K562 (cell line): ENCODE measurements around the gene PDE1A. TPM values are rescaled to one million over a fixed set of nuclear protein-coding genes. Genes with fewer than 3 reads are reported as not detected.

ENCODE experiments used
- ATAC-seq: fragments of 200-7000 bp; cut with Tn5 transposase; 3 replicates; pipeline ENCODE4 v1.9.1; 2020; ENCODE audit warnings: moderate library complexity
- BruUV-seq: library from RNA; stranded (reverse); fragments of 400-500 nt; replicated peaks from 2 replicates; lab custom pipeline; 2021; lab: Mats Ljungman, UMichigan
- CTCF ChIA-PET: fragments of 300-600 bp; formaldehyde crosslinking; extraction: SDS; loops from one replicate; lab custom pipeline; 2021; ENCODE audit warnings: low intra/inter-chr PET ratio; lab: Yijun Ruan, JAX
- POLR2A ChIA-PET: fragments of 300-600, 350-650 bp; sonication (Branson Sonifier 250); formaldehyde crosslinking; extraction: SDS; loops from one replicate; lab custom pipeline; 2021; ENCODE audit warnings: antibody characterized with exemption, inconsistent platforms; lab: Yijun Ruan, JAX
- DNase-seq, 4 experiments: peaks; one replicate each; pipeline versions ENCODE4 v3.0.0 to v3.0.0-alpha.2; 2011 to 2018; ENCODE audit warnings: low spot score in 3 of 4, mixed read lengths in 3 of 4; ENCODE audit errors: extremely low read depth in 1 of 4
- FAIRE-seq: peaks from 2 replicates; lab custom pipeline; 2011; peaks lifted over from hg19 to GRCh38; lab: Jason Lieb, UNC
- H2AFZ ChIP-seq: 2 replicates; pipeline ENCODE4 v1.6.0; 2011; ENCODE audit warnings: low read depth, low read length, control low read depth, inconsistent platforms
- H3K27ac ChIP-seq: fragments of 200-600 bp; 3 replicates; pipeline ENCODE4 v1.8.0; 2011; ENCODE audit warnings: low read depth, mild to moderate bottlenecking, control low read depth, inconsistent platforms, low read length, moderate library complexity, mixed read lengths; ENCODE audit errors: extremely low read depth
- H3K27me3 ChIP-seq, 2 experiments: fragments of 300-600 bp in 1 of 2; 2 replicates in 1 of 2; 3 replicates in 1 of 2; pipeline versions ENCODE4 v1.6.0 to v1.8.0; 2011; ENCODE audit warnings: inconsistent platforms in 2 of 2, low read length in 2 of 2, mild to moderate bottlenecking in 1 of 2, mixed read lengths in 1 of 2, moderate library complexity in 1 of 2; ENCODE audit not compliant: control insufficient read depth in 2 of 2, insufficient read depth in 2 of 2
- H3K36me3 ChIP-seq: fragments of 300-600 bp; 3 replicates; pipeline ENCODE4 v1.8.0; 2011; ENCODE audit warnings: mild to moderate bottlenecking, low read length, inconsistent platforms; ENCODE audit not compliant: control insufficient read depth, insufficient read depth
- H3K4me1 ChIP-seq, 2 experiments: fragments of 200-600 bp in 1 of 2; replicated peaks in 1 of 2; 2 replicates in 1 of 2; 3 replicates in 1 of 2; pipeline versions ENCODE4 v1.5.1 to v1.8.0; 2011; ENCODE audit warnings: inconsistent platforms in 2 of 2, low read length in 2 of 2, mild to moderate bottlenecking in 1 of 2, mixed read lengths in 1 of 2, moderate library complexity in 1 of 2; ENCODE audit not compliant: control insufficient read depth in 2 of 2, insufficient read depth in 2 of 2
- H3K4me2 ChIP-seq: 2 replicates; pipeline ENCODE4 v1.6.1; 2011; ENCODE audit warnings: low read length, control low read depth, inconsistent platforms, mixed read lengths; ENCODE audit not compliant: insufficient read depth
- H3K4me3 ChIP-seq: fragments of 200-600 bp; sonication (generic), shearing (Covaris generic); 2 replicates; pipeline ENCODE4 v1.5.1; 2016; ENCODE audit warnings: control low read depth, inconsistent platforms
- H3K79me2 ChIP-seq: fragments of 200-600 bp; 3 replicates; pipeline ENCODE4 v1.8.0; 2011; ENCODE audit warnings: low read length, inconsistent platforms; ENCODE audit not compliant: control insufficient read depth, insufficient read depth
- H3K9ac ChIP-seq, 2 experiments: 2 replicates each; pipeline versions ENCODE4 v1.6.0 to v1.6.1; 2011; ENCODE audit warnings: low read depth in 2 of 2, low read length in 2 of 2, control low read depth in 1 of 2, inconsistent platforms in 1 of 2, mild to moderate bottlenecking in 1 of 2, mixed read lengths in 1 of 2; ENCODE audit not compliant: insufficient read depth in 1 of 2
- H3K9me1 ChIP-seq: one replicate; pipeline ENCODE4 v1.6.0; 2011; ENCODE audit warnings: inconsistent platforms, mild to moderate bottlenecking, low read length, moderate library complexity; ENCODE audit not compliant: control insufficient read depth, insufficient read depth
- H3K9me3 ChIP-seq: replicated peaks from 2 replicates; pipeline ENCODE4 v1.5.1; 2011; ENCODE audit warnings: low read depth, low read length, inconsistent platforms; ENCODE audit not compliant: control insufficient read depth, insufficient read depth
- H4K20me1 ChIP-seq: replicated peaks from 2 replicates; pipeline ENCODE4 v1.6.1; 2011; ENCODE audit warnings: low read length, inconsistent platforms, mixed read lengths; ENCODE audit not compliant: control insufficient read depth, insufficient read depth
- ARID2 ChIP-seq: fragments of 450-650 bp; IDR thresholded peaks from 2 replicates; pipeline ENCODE4 v1.6.1; 2017; ENCODE audit warnings: antibody characterized with exemption, mild to moderate bottlenecking
- EZH2 ChIP-seq: IDR thresholded peaks from 2 replicates; pipeline ENCODE4 v1.6.1; 2012; ENCODE audit warnings: low read depth, mild to moderate bottlenecking, inconsistent platforms, low read length, borderline replicate concordance
- HIVEP1 ChIP-seq: fragments of 250-450 bp; sonication (Bioruptor Pico); IDR thresholded peaks from 2 replicates; pipeline ENCODE4 v1.4.0; 2020; ENCODE audit warnings: mild to moderate bottlenecking
- MTA2 ChIP-seq: fragments of 450-650 bp; IDR thresholded peaks from 2 replicates; pipeline ENCODE4 v1.6.1; 2016; ENCODE audit warnings: low read depth
- MTA3 ChIP-seq: fragments of 450-650 bp; formaldehyde crosslinking; IDR thresholded peaks from 2 replicates; pipeline ENCODE4 v1.6.1; 2017; ENCODE audit warnings: mild to moderate bottlenecking, borderline replicate concordance
- NCOA6 ChIP-seq: fragments of 450-650 bp; IDR thresholded peaks from 2 replicates; pipeline ENCODE4 v1.6.1; 2017; ENCODE audit warnings: mild to moderate bottlenecking
- SIN3A ChIP-seq, 2 experiments: fragments of 150-350 bp in 1 of 2; IDR thresholded peaks; 2 replicates each; pipeline ENCODE4 v1.6.1; 2011 to 2016; ENCODE audit warnings: borderline replicate concordance in 2 of 2, low read depth in 2 of 2, low read length in 2 of 2, mild to moderate bottlenecking in 2 of 2, moderate library complexity in 2 of 2; ENCODE audit not compliant: control insufficient read depth in 1 of 2
- SIN3B ChIP-seq: fragments of 450-650 bp; IDR thresholded peaks from 2 replicates; pipeline ENCODE4 v1.6.1; 2017; ENCODE audit warnings: low read depth, mild to moderate bottlenecking, moderate library complexity
- ZNF282 ChIP-seq: sonication (generic); formaldehyde crosslinking; IDR thresholded peaks from 2 replicates; pipeline ENCODE4 v1.8.1; 2023; ENCODE audit warnings: missing genetic modification reagents
- WGBS: fragments of 100-300 bp; shearing (Covaris generic); methylation state at CpG from one replicate; pipeline ENCODE4 v1.1.6; 2016; ENCODE audit warnings: low coverage, mixed read lengths; ENCODE audit not compliant: insufficient coverage; ENCODE audit errors: missing lambda C conversion rate; 5-methylcytosine and 5-hydroxymethylcytosine counted together
- in situ Hi-C: fragments of 300-500 bp; cut with MboI; formaldehyde crosslinking; loops from 4 replicates; pipeline ENCODE4 v1.15.0; 2018; ENCODE audit warnings: inconsistent platforms, mixed read lengths
- intact Hi-C: fragments of 100-400 bp; cut with micrococcal nuclease; formaldehyde crosslinking; loops from 2 replicates; pipeline ENCODE4 v1.14.2; 2022
- polyA plus RNA-seq, 8 experiments: library from polyadenylated mRNA; depleted of rRNA in 4 of 8; stranded (reverse) in 5 of 8; unstranded in 3 of 8; fragments of >200 nt; fragmentation: Nextera tagmentation in 2 of 8; fragmentation: Illumina TruSeq in 1 of 8; extraction: Ambion mirVana in 2 of 8; extraction: Trizol in 1 of 8; gene quantifications; 2 replicates each; pipeline versions ENCODE4 v1.2.1 to v1.2.3, GENCODE V29; 2011 to 2014; ENCODE audit warnings: inconsistent platforms in 1 of 8, missing spikeins in 1 of 8
- total RNA-seq, 7 experiments: library from RNA; depleted of rRNA in 6 of 7; stranded (reverse); fragments of >200 nt in 6 of 7; fragmentation: Illumina TruSeq in 2 of 7; extraction: Trizol in 2 of 7; gene quantifications; 2 replicates each; pipeline versions ENCODE4 v1.2.1 to v1.2.3, GENCODE V29; 2011 to 2021; ENCODE audit warnings: low replicate concordance in 1 of 7

Gene PDE1A
- total and polyA plus RNA-seq, 9 of the 15 experiments (the other 6 are each of a cell fraction or from before 2014, with no cell fraction given) = 0.14 to 0.91 (median 0.32) TPM

- H2AFZ ChIP-seq = no peak overlapping the region
- in situ Hi-C loops = no loop called here
- H3K79me2 ChIP-seq = no peaks in the 10 kb centered on the region
- no peaks in the 10 kb centered on the region for H3K4me1 ChIP-seq
- ChIA-PET POLR2A (no interaction called here), CTCF (no interaction called here)
- H3K9me3 ChIP-seq = no peaks in the 10 kb centered on the region; the same call in 1 of the 2 replicates
- no peaks in the 10 kb centered on the region for H3K36me3 ChIP-seq
- BruUV-seq = no TSS peak
- 0% methylated on average over 1 of the region's 1 CpG for WGBS
- H3K27ac ChIP-seq = no peak overlapping the region
- H4K20me1 ChIP-seq = no peaks in the 10 kb centered on the region
- no peak overlapping the region for H3K4me3 ChIP-seq
- no peak overlapping the region for H3K4me2 ChIP-seq
- no peak overlapping the region for H3K9ac ChIP-seq
- no peak for FAIRE-seq
- no peaks in the 10 kb centered on the region for H3K27me3 ChIP-seq
- intact Hi-C loops = no loop called here
- no peak for ATAC-seq
- no peaks in the 10 kb centered on the region for H3K9me1 ChIP-seq
- no peak for DNase-seq
- TF ChIP-seq EZH2 (no peak), MTA2 (no peak), SIN3B (no peak), NCOA6 (no peak), ZNF282 (no peak), MTA3 (no peak), ARID2 (no peak), SIN3A (IDR thresholded peaks at IDR 0.05; ENCODE audit: borderline replicate concordance in 2 of 2, control insufficient read depth in 1 of 2, low read depth in 2 of 2, low read length in 2 of 2) (no peak), HIVEP1 (CRISPR knock-in tag) (no peak)
Observed at GRCh38 chr2:182379241-182379640, 47.6 kb downstream of the PDE1A start.
